Measurements from ENCODE around the gene ZNF410. TPM values are rescaled to one million over a fixed set of nuclear protein-coding genes. Genes with fewer than 3 reads are reported as not detected.

The ZNF410 gene
- total RNA-seq, 1 experiment from 2014 or later = 28.1 TPM

GRCh38 chr14:73949752-73950734 is 63.4 kb downstream of the ZNF410 start, which contains the start of the genes COQ6 and FAM161B:
Gene COQ6 (plus strand): TSS chr14:73950302. CDS start chr14:73950333, 31 bp downstream.
Gene FAM161B (minus strand): TSS chr14:73950094. CDS start chr14:73950026, 68 bp downstream.
- WGBS (ENCODE audit: extremely low coverage, insufficient read length, low lambda C conversion rate) = no CpG with 5 or more reads among the region's 70 CpGs
- Histone ChIP-seq H2AFZ (ENCODE audit: low read length) (peak within 1 kb of the TSS; percentile 79), H4K20me1 (ENCODE audit: control insufficient read depth, insufficient read depth, insufficient read length) (no peaks in the 10 kb centered on the region)

More at GRCh38 chr14:73949752-73950734, 63.4 kb downstream of the ZNF410 start, which contains the start of the genes COQ6 and FAM161B:
- Histone ChIP-seq H3T11ph (ENCODE audit: low read length) (no peak within 1 kb of the TSS), H3K14ac (ENCODE audit: insufficient read depth, low read length) (peak within 1 kb of the TSS; percentile 77), H3K4ac (ENCODE audit: low read depth, low read length) (no peak within 1 kb of the TSS), H3K56ac (ENCODE audit: insufficient read length, low read depth, low read length) (no peak within 1 kb of the TSS), H3K4me1 (ENCODE audit: insufficient read depth, low read length) (no peaks in the 10 kb centered on the region), H3K79me1 (ENCODE audit: insufficient read depth, low read depth, low read length, poor library complexity, severe bottlenecking) (no peaks in the 10 kb centered on the region), H3K4me2 (ENCODE audit: insufficient read depth, insufficient read length, low read length) (peak within 1 kb of the TSS; percentile 34), H4K8ac (replicated peaks; ENCODE audit: insufficient read length, low read depth, low read length) (no peak within 1 kb of the TSS), H2BK15ac (ENCODE audit: low read depth, low read length) (no peak within 1 kb of the TSS), H4K5ac (ENCODE audit: insufficient read length, low read depth, low read length) (no peak within 1 kb of the TSS), H3K9ac (ENCODE audit: extremely low read depth, insufficient read length, low read length) (peak within 1 kb of the TSS; percentile 11), H2BK20ac (ENCODE audit: low read depth, low read length, poor library complexity, severe bottlenecking) (no peak within 1 kb of the TSS), H2BK5ac (ENCODE audit: insufficient read length, low read length) (no peak within 1 kb of the TSS), H4K91ac (ENCODE audit: insufficient read length, low read depth, low read length) (no peak within 1 kb of the TSS), H2BK120ac (ENCODE audit: low read depth, low read length, poor library complexity, severe bottlenecking) (no peak within 1 kb of the TSS), H3K23ac (ENCODE audit: insufficient read length, low read depth, low read length) (no peak within 1 kb of the TSS), H3K9me3 (ENCODE audit: control insufficient read depth, low read depth, low read length) (no peaks in the 10 kb centered on the region), H3K79me2 (ENCODE audit: insufficient read depth, low read length) (no peaks in the 10 kb centered on the region), H2BK12ac (ENCODE audit: insufficient read length, low read depth, low read length) (no peak within 1 kb of the TSS), H3K27me3 (ENCODE audit: insufficient read depth, low read length) (no peaks in the 10 kb centered on the region), H3K18ac (ENCODE audit: insufficient read length, low read depth, low read length) (peak within 1 kb of the TSS; percentile 81), H2AK5ac (ENCODE audit: insufficient read length, low read length) (no peak within 1 kb of the TSS), H3K27ac (ENCODE audit: insufficient read length, low read depth, low read length) (no peak within 1 kb of the TSS), H3K23me2 (ENCODE audit: insufficient read length, low read depth, low read length, poor library complexity, severe bottlenecking) (no peaks in the 10 kb centered on the region)
- Mint-ChIP-seq H3K27ac (peak within 1 kb of the TSS; percentile 80 to 97 (median 92)), H3K36me3 (ENCODE audit: insufficient read depth in 1 of 3, low read depth in 3 of 3) (peaks cover 4 to 12% (median 11%) of the 10 kb centered on the region in 3 experiments; a peak in 5 of 7 replicates), H3K27me3 (ENCODE audit: low read depth) (peaks cover 17% of the 10 kb centered on the region), H3K4me3 (peak within 1 kb of the TSS; percentile 88 to 93), H3K4me1 (peaks cover 5 to 10% of the 10 kb centered on the region in 2 experiments; a peak in 3 of 4 replicates), H3K9me3 (no peaks in the 10 kb centered on the region)
- TF ChIP-seq CTCF (conservative IDR thresholded peaks at IDR 0.05) = no peak
- DNase-seq = peak; percentile 97
